T-helper 17 cell (primary cell): ENCODE results near the gene MUCL3. TPM values are rescaled to one million over a fixed set of nuclear protein-coding genes. Genes with fewer than 3 reads are reported as not detected.
"Not testable (repeated sequence)": the region's sequence is repeated elsewhere in the genome, so short reads cannot be mapped to it uniquely, and the experiment has no call there.

Experiments used
- ATAC-seq: fragments of 150-1000 bp; cut with Tn5 transposase; 2 replicates; pipeline ENCODE4 v1.10.0; 2021; ENCODE audit warnings: mild to moderate bottlenecking, moderate library complexity
- DNase-seq, 3 donors: peaks; one replicate each; pipeline versions ENCODE4 v3.0.0 to v3.0.0-alpha.2; 2020 to 2021
- H3K9me3 ChIP-seq: one replicate; pipeline ENCODE4 v1.7.0; 2013; ENCODE audit warnings: low read length, mild to moderate bottlenecking; ENCODE audit not compliant: control insufficient read depth, poor library complexity, severe bottlenecking
- H3K27ac Mint-ChIP-seq: one replicate; pipeline ENCODE4 v1.8.0; 2022; ENCODE audit warnings: mild to moderate bottlenecking, moderate library complexity, mixed read lengths
- H3K27me3 Mint-ChIP-seq: one replicate; pipeline ENCODE4 v1.8.0; 2022; ENCODE audit warnings: mixed read lengths
- H3K36me3 Mint-ChIP-seq: one replicate; pipeline ENCODE4 v1.8.0; 2022; ENCODE audit warnings: low read depth, mixed read lengths
- H3K4me1 Mint-ChIP-seq: one replicate; pipeline ENCODE4 v1.8.0; 2022; ENCODE audit warnings: mild to moderate bottlenecking, mixed read lengths
- H3K4me3 Mint-ChIP-seq: one replicate; pipeline ENCODE4 v1.8.0; 2022; ENCODE audit warnings: mild to moderate bottlenecking, moderate library complexity, mixed read lengths
- total RNA-seq, 4 donors: library from RNA in 2 of 4; stranded (reverse) in 2 of 4; gene quantifications; one replicate each; pipeline ENCODE4 v1.2.3 and lab custom pipeline; 2022 to 2026

The MUCL3 gene
- total RNA-seq, 2 donors from 2014 or later, result not detected

- H3K27me3 Mint-ChIP-seq, result peaks cover 53% of the 10 kb centered on the region
- peaks cover 9% of the 10 kb centered on the region for H3K4me1 Mint-ChIP-seq
- no peak overlapping the region for H3K4me3 Mint-ChIP-seq
- no peak for DNase-seq
- no peaks in the 10 kb centered on the region for H3K9me3 ChIP-seq
- no peak for ATAC-seq
- H3K36me3 Mint-ChIP-seq, result peaks cover 3% of the 10 kb centered on the region
- H3K27ac Mint-ChIP-seq, result peak overlapping the region; percentile 19
These were observed 44.7 kb downstream of the MUCL3 start for GRCh38 chr6:30985490-30985889.

- Mint-ChIP-seq H3K27me3 (peaks cover 35% of the 10 kb centered on the region), H3K27ac (no peak overlapping the region), H3K36me3 (peaks cover 3% of the 10 kb centered on the region), H3K4me1 (peaks cover 11% of the 10 kb centered on the region), H3K4me3 (no peak overlapping the region)
- ATAC-seq, result no peak
- no peaks in the 10 kb centered on the region for H3K9me3 ChIP-seq
- no peak for DNase-seq
These were observed 46.5 kb downstream of the MUCL3 start for GRCh38 chr6:30987304-30987703.

GRCh38 chr6:30988209-30988825 lies 47.5 kb downstream of the MUCL3 start:
- Mint-ChIP-seq H3K27me3 (peaks cover 25% of the 10 kb centered on the region), H3K4me3 (no peak overlapping the region), H3K4me1 (peaks cover 9% of the 10 kb centered on the region), H3K27ac (no peak overlapping the region), H3K36me3 (peaks cover 3% of the 10 kb centered on the region)
- no peak for DNase-seq
- no peak for ATAC-seq
- no peaks in the 10 kb centered on the region for H3K9me3 ChIP-seq

- H3K27me3 Mint-ChIP-seq, result peaks cover 10% of the 10 kb centered on the region
- DNase-seq (no peak), ATAC-seq (peak; percentile 50)
- peaks cover 9% of the 10 kb centered on the region for H3K4me1 Mint-ChIP-seq
- H3K36me3 Mint-ChIP-seq, result peaks cover 3% of the 10 kb centered on the region
- H3K4me3 Mint-ChIP-seq, result peak overlapping the region; percentile 62
- H3K9me3 ChIP-seq, result no peaks in the 10 kb centered on the region
- H3K27ac Mint-ChIP-seq, result no peak overlapping the region
These were observed 49.8 kb downstream of the MUCL3 start for GRCh38 chr6:30990422-30991086.

GRCh38 chr6:30991891-30992290 lies 51.1 kb downstream of the MUCL3 start:
- H3K9me3 ChIP-seq, result no peaks in the 10 kb centered on the region
- Mint-ChIP-seq H3K4me1 (peaks cover 9% of the 10 kb centered on the region), H3K4me3 (no peak overlapping the region), H3K27ac (no peak overlapping the region), H3K36me3 (peaks cover 3% of the 10 kb centered on the region), H3K27me3 (peaks cover 10% of the 10 kb centered on the region)
- DNase-seq (no peak), ATAC-seq (no peak)

- Mint-ChIP-seq H3K27ac (no peak overlapping the region), H3K36me3 (no peaks in the 10 kb centered on the region), H3K4me3 (no peak overlapping the region), H3K27me3 (peaks cover under 1% of the 10 kb centered on the region), H3K4me1 (no peaks in the 10 kb centered on the region)
- ATAC-seq, result no peak
- DNase-seq, result no peak
- H3K9me3 ChIP-seq, result no peaks in the 10 kb centered on the region
These were observed 56.5 kb downstream of the MUCL3 start for GRCh38 chr6:30997301-30997700.

GRCh38 chr6:30998785-30999184 lies 58.0 kb downstream of the MUCL3 start:
- no peak overlapping the region for H3K27ac Mint-ChIP-seq
- no peak overlapping the region for H3K4me3 Mint-ChIP-seq
- H3K36me3 Mint-ChIP-seq, result no peaks in the 10 kb centered on the region
- H3K4me1 Mint-ChIP-seq, result peaks cover 2% of the 10 kb centered on the region
- DNase-seq (no peak), ATAC-seq (no peak)
- peaks cover 9% of the 10 kb centered on the region for H3K27me3 Mint-ChIP-seq
- H3K9me3 ChIP-seq, result no peaks in the 10 kb centered on the region

- ATAC-seq, H3K36me3 Mint-ChIP-seq, H3K27ac Mint-ChIP-seq, H3K4me3 Mint-ChIP-seq, H3K9me3 ChIP-seq, DNase-seq, H3K4me1 Mint-ChIP-seq: not testable (repeated sequence)
- peaks cover 17% of the 10 kb centered on the region for H3K27me3 Mint-ChIP-seq
These were observed 59.5 kb downstream of the MUCL3 start for GRCh38 chr6:31000067-31000860.

- H3K4me1 Mint-ChIP-seq, result peaks cover 2% of the 10 kb centered on the region
- ATAC-seq (no peak), DNase-seq (no peak)
- no peak overlapping the region for H3K4me3 Mint-ChIP-seq
- H3K36me3 Mint-ChIP-seq, result no peaks in the 10 kb centered on the region
- H3K9me3 ChIP-seq, result no peaks in the 10 kb centered on the region
- peaks cover 28% of the 10 kb centered on the region for H3K27me3 Mint-ChIP-seq
- no peak overlapping the region for H3K27ac Mint-ChIP-seq
These were observed 60.6 kb downstream of the MUCL3 start for GRCh38 chr6:31001281-31001888.

GRCh38 chr6:31002471-31002870 lies 61.7 kb downstream of the MUCL3 start:
- ATAC-seq, result no peak
- H3K9me3 ChIP-seq, result no peaks in the 10 kb centered on the region
- H3K4me3 Mint-ChIP-seq, result no peak overlapping the region

More at GRCh38 chr6:31002471-31002870, 61.7 kb downstream of the MUCL3 start:
- Mint-ChIP-seq H3K27me3 (peaks cover 34% of the 10 kb centered on the region), H3K27ac (no peak overlapping the region), H3K36me3 (no peaks in the 10 kb centered on the region), H3K4me1 (peaks cover 2% of the 10 kb centered on the region)
- no peak for DNase-seq

Other genes with a start within 250 kb of the MUCL3 start
- 1 to 10 TPM; 4.7 to 5.6 TPM for gene NRM, start 250.0 kb upstream of the MUCL3 start, total RNA-seq
- 10 to 100 TPM; 37.4 to 46.5 TPM for gene MDC1, start 223.7 kb upstream of the MUCL3 start, total RNA-seq
- gene TUBB, start 220.6 kb upstream of the MUCL3 start, total RNA-seq, result 100 to 1,000 TPM; 104 to 108 TPM
- gene FLOT1, start 198.3 kb upstream of the MUCL3 start, total RNA-seq, result 10 to 100 TPM; 25.6 to 39.0 TPM
- gene IER3, start 196.4 kb upstream of the MUCL3 start, total RNA-seq, result 10 to 100 TPM in 1 of 2 donors, 1 to 10 TPM in 1; 9.6 to 11.3 TPM
- gene DDR1, start 56.5 kb upstream of the MUCL3 start, total RNA-seq, result 1 to 10 TPM; 1.8 to 5.6 TPM
- gene GTF2H4, start 32.8 kb upstream of the MUCL3 start, total RNA-seq, result 10 to 100 TPM; 11.6 to 19.7 TPM
- gene VARS2, start 26.7 kb upstream of the MUCL3 start, total RNA-seq, result 10 to 100 TPM; 24.4 to 30.5 TPM
- not detected for gene SFTA2, start 8.8 kb upstream of the MUCL3 start, total RNA-seq
- gene MUC21, start 42.7 kb downstream of the MUCL3 start, total RNA-seq, result not detected
- not detected for gene MUC22, start 69.5 kb downstream of the MUCL3 start, total RNA-seq
- gene C6orf15, start 171.6 kb downstream of the MUCL3 start, total RNA-seq, result not detected
- not detected for gene PSORS1C1, start 173.8 kb downstream of the MUCL3 start, total RNA-seq
- not detected for gene CDSN, start 179.5 kb downstream of the MUCL3 start, total RNA-seq
- gene PSORS1C2, start 198.1 kb downstream of the MUCL3 start, total RNA-seq, result not detected
- 10 to 100 TPM; 17.9 to 18.0 TPM for gene CCHCR1, start 216.8 kb downstream of the MUCL3 start, total RNA-seq
- gene TCF19, start 217.6 kb downstream of the MUCL3 start, total RNA-seq, result 1 to 10 TPM; 3.7 to 4.1 TPM
- gene POU5F1, start 229.7 kb downstream of the MUCL3 start, total RNA-seq, result not detected